HUES64 (cell line): ENCODE data around the gene SLC6A6.

Source experiments
- H3K27ac ChIP-seq: 2 replicates; pipeline ENCODE4 v1.7.0; 2013; ENCODE audit warnings: low read depth, low read length, inconsistent platforms
- H3K27me3 ChIP-seq: 2 replicates; pipeline ENCODE4 v1.6.1; 2013; ENCODE audit warnings: mild to moderate bottlenecking, low read length; ENCODE audit not compliant: insufficient read depth
- H3K36me3 ChIP-seq: 2 replicates; pipeline ENCODE4 v1.6.1; 2013; ENCODE audit warnings: mild to moderate bottlenecking, low read length; ENCODE audit not compliant: insufficient read depth
- H3K4me1 ChIP-seq: 2 replicates; pipeline ENCODE4 v1.6.1; 2013; ENCODE audit warnings: mild to moderate bottlenecking, low read length, moderate library complexity; ENCODE audit not compliant: insufficient read depth
- H3K4me3 ChIP-seq: 2 replicates; pipeline ENCODE4 v1.5.1; 2013; ENCODE audit warnings: mild to moderate bottlenecking, low read length, moderate library complexity
- H3K9ac ChIP-seq: 2 replicates; pipeline ENCODE4 v1.6.1; 2013; ENCODE audit warnings: mild to moderate bottlenecking, low read depth, low read length
- H3K9me3 ChIP-seq: 2 replicates; pipeline ENCODE4 v1.6.1; 2013; ENCODE audit warnings: low read depth, low read length; ENCODE audit not compliant: insufficient read depth
- WGBS: fragments of 150-250, 120-280 bp; methylation state at CpG from one replicate; pipeline ENCODE4 v1.1.7; 2013; ENCODE audit warnings: missing lambda C conversion rate; 5-methylcytosine and 5-hydroxymethylcytosine counted together

Gene SLC6A6

GRCh38 chr3:14410503-14411165 is 8.2 kb downstream of the SLC6A6 start:
- peaks cover 20% of the 10 kb centered on the region for H3K36me3 ChIP-seq
- no peaks in the 10 kb centered on the region for H3K27me3 ChIP-seq
- no peaks in the 10 kb centered on the region for H3K9me3 ChIP-seq
- no peak overlapping the region for H3K9ac ChIP-seq
- H3K4me1 ChIP-seq = peaks cover 33% of the 10 kb centered on the region
- H3K27ac ChIP-seq = no peak overlapping the region
- 87% methylated on average over 6 of the region's 6 CpGs for WGBS
- no peak overlapping the region for H3K4me3 ChIP-seq

DNA sequence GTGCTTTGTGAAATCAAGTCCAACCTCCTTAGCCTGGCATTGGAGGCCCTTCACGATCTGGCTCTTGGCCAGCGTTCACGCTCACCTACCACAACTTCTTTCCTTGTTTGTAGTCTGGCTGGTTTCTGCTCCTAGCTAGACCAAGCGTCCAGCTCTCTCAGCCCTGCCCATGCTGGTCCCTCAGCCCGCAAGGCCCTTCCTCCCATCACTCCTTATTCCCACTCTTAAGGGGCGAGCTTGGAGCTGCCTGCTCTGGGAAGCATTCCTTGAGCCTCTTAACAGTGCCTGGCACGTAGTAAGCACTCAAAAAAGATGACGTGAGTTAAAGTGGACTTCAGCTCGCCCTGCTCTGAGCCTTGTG is 8.7 kb downstream of the SLC6A6 start:
- Histone ChIP-seq H3K27ac (no peak overlapping the region), H3K36me3 (peaks cover 25% of the 10 kb centered on the region), H3K4me1 (peaks cover 31% of the 10 kb centered on the region), H3K9me3 (no peaks in the 10 kb centered on the region), H3K27me3 (no peaks in the 10 kb centered on the region), H3K4me3 (no peak overlapping the region), H3K9ac (no peak overlapping the region)
- WGBS = 96% methylated on average over 9 of the region's 9 CpGs

DNA sequence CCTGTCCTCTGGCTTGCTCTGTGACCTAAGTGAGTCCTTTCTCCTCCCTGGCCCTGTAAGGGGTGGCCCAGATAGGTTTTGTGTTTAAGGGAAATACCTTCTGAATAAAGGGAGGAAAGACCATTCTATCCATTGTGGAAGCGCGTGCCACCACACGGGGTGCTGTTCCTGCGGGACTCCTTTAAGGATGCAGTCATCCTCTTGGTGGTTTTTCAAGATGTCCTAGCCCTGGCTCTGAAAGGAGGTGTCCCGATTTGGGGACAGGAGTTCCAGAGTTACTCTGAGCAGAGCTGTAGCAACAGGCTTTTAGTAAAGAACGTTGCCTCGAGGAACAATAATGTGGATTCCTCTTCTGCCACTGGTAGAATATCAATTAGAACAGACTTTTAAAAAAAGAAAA is 9.6 kb downstream of the SLC6A6 start:
- H3K4me1 ChIP-seq = peaks cover 31% of the 10 kb centered on the region
- 77% methylated on average over 7 of the region's 7 CpGs for WGBS
- H3K9ac ChIP-seq = no peak overlapping the region
- no peaks in the 10 kb centered on the region for H3K9me3 ChIP-seq
- H3K27ac ChIP-seq = no peak overlapping the region; the same call in 1 of the 2 replicates
- H3K4me3 ChIP-seq = no peak overlapping the region
- H3K36me3 ChIP-seq = peaks cover 25% of the 10 kb centered on the region
- no peaks in the 10 kb centered on the region for H3K27me3 ChIP-seq

GRCh38 chr3:14412831-14413380 is 10.5 kb downstream of the SLC6A6 start:
- Histone ChIP-seq H3K27ac (peak overlapping the region; percentile 84; the same call in 1 of the 2 replicates), H3K9ac (0 out of 2 replicates have a peak overlapping the region, but pooled peaks have one; percentile 5), H3K4me1 (peaks cover 31% of the 10 kb centered on the region), H3K4me3 (no peak overlapping the region), H3K27me3 (no peaks in the 10 kb centered on the region), H3K36me3 (peaks cover 32% of the 10 kb centered on the region), H3K9me3 (no peaks in the 10 kb centered on the region)
- WGBS = 8% methylated on average over 13 of the region's 13 CpGs

GRCh38 chr3:14413381-14414071 is 11.1 kb downstream of the SLC6A6 start:
- Histone ChIP-seq H3K4me1 (peaks cover 37% of the 10 kb centered on the region), H3K27me3 (no peaks in the 10 kb centered on the region), H3K27ac (peak overlapping the region; percentile 84; the same call in 1 of the 2 replicates), H3K36me3 (peaks cover 38% of the 10 kb centered on the region), H3K9ac (0 out of 2 replicates have a peak overlapping the region, but pooled peaks have one; percentile 5), H3K9me3 (no peaks in the 10 kb centered on the region), H3K4me3 (no peak overlapping the region)
- 21% methylated on average over 11 of the region's 11 CpGs for WGBS

DNA sequence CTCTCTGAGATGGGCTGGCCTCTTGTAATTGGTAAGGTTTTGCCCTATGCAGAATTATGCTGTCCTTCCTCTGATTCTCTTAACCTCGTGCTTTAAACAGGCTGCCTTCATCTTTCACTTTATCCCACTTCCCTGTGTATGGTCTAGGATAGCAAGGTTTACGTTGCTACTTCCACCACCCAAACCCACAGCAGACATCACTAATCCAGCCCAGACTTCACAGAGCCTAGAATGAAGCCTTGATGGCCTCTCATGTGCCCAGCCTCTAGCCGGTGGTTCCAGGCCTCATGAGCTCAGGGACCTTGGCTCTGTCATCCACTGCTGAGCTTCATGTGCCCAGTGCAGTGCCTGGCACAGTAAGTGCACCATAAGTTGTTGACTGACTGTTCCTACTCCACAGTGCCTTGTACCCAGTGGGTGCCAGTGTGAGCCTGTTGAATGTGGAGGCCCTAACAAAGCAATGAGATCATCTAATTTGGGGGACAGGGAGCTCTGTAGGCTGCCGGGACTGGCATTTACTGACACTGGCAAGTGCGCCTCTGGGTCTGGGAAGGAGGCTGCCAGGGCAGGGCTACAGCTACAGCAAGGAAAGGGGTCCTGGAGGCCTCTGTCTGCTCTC is 12.5 kb downstream of the SLC6A6 start:
- no peaks in the 10 kb centered on the region for H3K27me3 ChIP-seq
- no peak overlapping the region for H3K27ac ChIP-seq
- H3K36me3 ChIP-seq = peaks cover 50% of the 10 kb centered on the region
- H3K4me3 ChIP-seq = no peak overlapping the region
- H3K9me3 ChIP-seq = no peaks in the 10 kb centered on the region
- WGBS = 96% methylated on average over 5 of the region's 5 CpGs
- H3K9ac ChIP-seq = no peak overlapping the region
- peaks cover 45% of the 10 kb centered on the region for H3K4me1 ChIP-seq

- no peak overlapping the region for H3K4me3 ChIP-seq
- H3K27ac ChIP-seq = no peak overlapping the region
- no peaks in the 10 kb centered on the region for H3K9me3 ChIP-seq
- peaks cover 50% of the 10 kb centered on the region for H3K36me3 ChIP-seq
- peaks cover 45% of the 10 kb centered on the region for H3K4me1 ChIP-seq
- no peaks in the 10 kb centered on the region for H3K27me3 ChIP-seq
- WGBS = 92% methylated on average over 5 of the region's 5 CpGs
- no peak overlapping the region for H3K9ac ChIP-seq
Observed at GRCh38 chr3:14415501-14415900, 13.1 kb downstream of the SLC6A6 start.

DNA sequence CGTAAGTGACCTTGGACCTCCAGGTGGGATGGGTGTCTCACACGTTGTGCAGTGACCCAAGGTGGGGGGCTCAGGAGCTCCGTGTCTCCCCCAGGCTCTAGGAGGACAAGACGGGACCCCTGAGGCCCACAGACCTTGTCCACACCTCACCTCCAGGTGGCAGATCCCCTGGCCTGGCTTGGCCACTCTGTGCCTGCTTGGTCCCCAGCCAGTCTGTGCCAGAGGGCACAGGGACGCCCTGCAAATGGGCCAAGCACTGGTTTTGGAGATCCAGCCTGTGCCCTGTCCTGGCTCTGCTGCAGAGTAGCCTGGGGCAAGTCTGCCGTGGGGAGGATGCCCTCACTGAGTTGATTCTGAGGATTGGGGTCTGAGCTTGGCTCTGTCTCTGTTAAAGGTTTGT is 14.0 kb downstream of the SLC6A6 start:
- H3K4me3 ChIP-seq = no peak overlapping the region
- H3K27me3 ChIP-seq = no peaks in the 10 kb centered on the region
- H3K9me3 ChIP-seq = no peaks in the 10 kb centered on the region
- H3K36me3 ChIP-seq = peaks cover 44% of the 10 kb centered on the region
- H3K9ac ChIP-seq = no peak overlapping the region
- peaks cover 46% of the 10 kb centered on the region for H3K4me1 ChIP-seq
- H3K27ac ChIP-seq = no peak overlapping the region
- 86% methylated on average over 6 of the region's 6 CpGs for WGBS

- H3K27ac ChIP-seq = peak overlapping the region; percentile 60; the same call in 1 of the 2 replicates
- no peaks in the 10 kb centered on the region for H3K27me3 ChIP-seq
- peaks cover 44% of the 10 kb centered on the region for H3K36me3 ChIP-seq
Observed at GRCh38 chr3:14418296-14419250, 16.2 kb downstream of the SLC6A6 start.

More at GRCh38 chr3:14418296-14419250, 16.2 kb downstream of the SLC6A6 start:
- H3K9ac ChIP-seq = no peak overlapping the region
- WGBS = 83% methylated on average over 17 of the region's 17 CpGs
- peaks cover 47% of the 10 kb centered on the region for H3K4me1 ChIP-seq
- H3K9me3 ChIP-seq = no peaks in the 10 kb centered on the region
- H3K4me3 ChIP-seq = no peak overlapping the region
